ENCODE measurements around the gene NKD2.

The NKD2 gene

GRCh38 chr5:1056611-1057484 is 48.2 kb downstream of the NKD2 start:
- H3K27me3 ChIP-seq (ENCODE audit: low read length) = no peaks in the 10 kb centered on the region
- H3K4me2 ChIP-seq (ENCODE audit: low read depth, low read length, poor library complexity, severe bottlenecking) = no peak overlapping the region
- H3K27ac ChIP-seq (ENCODE audit: low read depth, low read length) = no peak overlapping the region
- no peak overlapping the region for H3K9ac ChIP-seq (ENCODE audit: low read length)
- H3K9me3 ChIP-seq (ENCODE audit: insufficient read depth, low read length) = no peaks in the 10 kb centered on the region
- H3K9me2 ChIP-seq (replicated peaks; ENCODE audit: insufficient read depth, low read length) = no peaks in the 10 kb centered on the region
- no peaks in the 10 kb centered on the region for H3F3A ChIP-seq (ENCODE audit: insufficient read depth)
- H4K20me1 ChIP-seq (ENCODE audit: low read depth, low read length) = no peaks in the 10 kb centered on the region
- H3K4me3 ChIP-seq (ENCODE audit: insufficient read depth, low read length, poor library complexity, severe bottlenecking) = no peak overlapping the region
- no peaks in the 10 kb centered on the region for H3K79me2 ChIP-seq (ENCODE audit: insufficient read depth, low read length)
- H3K36me3 ChIP-seq (ENCODE audit: low read length) = no peaks in the 10 kb centered on the region
- TF ChIP-seq EZH2phosphoT487 (conservative IDR thresholded peaks at IDR 0.05; ENCODE audit: low read length) (no peak), CTCF (IDR thresholded peaks at IDR 0.05; ENCODE audit: insufficient read depth, low read length, poor library complexity, severe bottlenecking) (no peak)
- no peak overlapping the region for H2AFZ ChIP-seq (ENCODE audit: low read depth, low read length, severe bottlenecking)

- no peak overlapping the region for H3K4me3 ChIP-seq (ENCODE audit: insufficient read depth, low read length, poor library complexity, severe bottlenecking)
- no peak overlapping the region for H3K9ac ChIP-seq (ENCODE audit: low read length)
- no peaks in the 10 kb centered on the region for H3K9me2 ChIP-seq (replicated peaks; ENCODE audit: insufficient read depth, low read length)
- no peaks in the 10 kb centered on the region for H3K79me2 ChIP-seq (ENCODE audit: insufficient read depth, low read length)
- no peak overlapping the region for H3K4me2 ChIP-seq (ENCODE audit: low read depth, low read length, poor library complexity, severe bottlenecking)
- no peaks in the 10 kb centered on the region for H3F3A ChIP-seq (ENCODE audit: insufficient read depth)
- H3K36me3 ChIP-seq (ENCODE audit: low read length) = no peaks in the 10 kb centered on the region
- TF ChIP-seq CTCF (IDR thresholded peaks at IDR 0.05; ENCODE audit: insufficient read depth, low read length, poor library complexity, severe bottlenecking) (no peak), EZH2phosphoT487 (conservative IDR thresholded peaks at IDR 0.05; ENCODE audit: low read length) (no peak)
- no peaks in the 10 kb centered on the region for H3K9me3 ChIP-seq (ENCODE audit: insufficient read depth, low read length)
- H3K27ac ChIP-seq (ENCODE audit: low read depth, low read length) = no peak overlapping the region
- H3K27me3 ChIP-seq (ENCODE audit: low read length) = no peaks in the 10 kb centered on the region
- H4K20me1 ChIP-seq (ENCODE audit: low read depth, low read length) = no peaks in the 10 kb centered on the region
- H2AFZ ChIP-seq (ENCODE audit: low read depth, low read length, severe bottlenecking) = no peak overlapping the region
Observed at GRCh38 chr5:1057485-1058082, 49.0 kb downstream of the NKD2 start.

GRCh38 chr5:1058083-1058945 is 49.7 kb downstream of the NKD2 start:
- Histone ChIP-seq H3K27ac (ENCODE audit: low read depth, low read length) (no peak overlapping the region), H2AFZ (ENCODE audit: low read depth, low read length, severe bottlenecking) (no peak overlapping the region), H3K4me2 (ENCODE audit: low read depth, low read length, poor library complexity, severe bottlenecking) (no peak overlapping the region), H3F3A (ENCODE audit: insufficient read depth) (no peaks in the 10 kb centered on the region), H4K20me1 (ENCODE audit: low read depth, low read length) (no peaks in the 10 kb centered on the region), H3K79me2 (ENCODE audit: insufficient read depth, low read length) (no peaks in the 10 kb centered on the region), H3K27me3 (ENCODE audit: low read length) (no peaks in the 10 kb centered on the region), H3K36me3 (ENCODE audit: low read length) (no peaks in the 10 kb centered on the region), H3K9me2 (replicated peaks; ENCODE audit: insufficient read depth, low read length) (no peaks in the 10 kb centered on the region), H3K4me3 (ENCODE audit: insufficient read depth, low read length, poor library complexity, severe bottlenecking) (no peak overlapping the region), H3K9me3 (ENCODE audit: insufficient read depth, low read length) (no peaks in the 10 kb centered on the region), H3K9ac (ENCODE audit: low read length) (no peak overlapping the region)
- TF ChIP-seq EZH2phosphoT487 (conservative IDR thresholded peaks at IDR 0.05; ENCODE audit: low read length) (no peak), CTCF (IDR thresholded peaks at IDR 0.05; ENCODE audit: insufficient read depth, low read length, poor library complexity, severe bottlenecking) (no peak)
